SK-N-MC (cell line): ENCODE measurements around the gene CIB4.

Experiments
- EZH2 ChIP-seq: fragments of 200-600 bp; sonication (generic); IDR thresholded peaks from one replicate; pipeline ENCODE4 v1.6.1; 2017; ENCODE audit warnings: antibody characterized with exemption
- FOXP2 ChIP-seq: optimal IDR thresholded peaks from 2 replicates; pipeline ENCODE3; 2011; ENCODE audit warnings: mild to moderate bottlenecking, moderate library complexity; ENCODE audit not compliant: insufficient read depth; ENCODE audit errors: extremely low read length, control extremely low read depth
- POLR2AphosphoS5 ChIP-seq: IDR thresholded peaks from 2 replicates; pipeline ENCODE4 v1.6.1; 2012; ENCODE audit warnings: mild to moderate bottlenecking, low read depth, low read length, borderline replicate concordance

DNA sequence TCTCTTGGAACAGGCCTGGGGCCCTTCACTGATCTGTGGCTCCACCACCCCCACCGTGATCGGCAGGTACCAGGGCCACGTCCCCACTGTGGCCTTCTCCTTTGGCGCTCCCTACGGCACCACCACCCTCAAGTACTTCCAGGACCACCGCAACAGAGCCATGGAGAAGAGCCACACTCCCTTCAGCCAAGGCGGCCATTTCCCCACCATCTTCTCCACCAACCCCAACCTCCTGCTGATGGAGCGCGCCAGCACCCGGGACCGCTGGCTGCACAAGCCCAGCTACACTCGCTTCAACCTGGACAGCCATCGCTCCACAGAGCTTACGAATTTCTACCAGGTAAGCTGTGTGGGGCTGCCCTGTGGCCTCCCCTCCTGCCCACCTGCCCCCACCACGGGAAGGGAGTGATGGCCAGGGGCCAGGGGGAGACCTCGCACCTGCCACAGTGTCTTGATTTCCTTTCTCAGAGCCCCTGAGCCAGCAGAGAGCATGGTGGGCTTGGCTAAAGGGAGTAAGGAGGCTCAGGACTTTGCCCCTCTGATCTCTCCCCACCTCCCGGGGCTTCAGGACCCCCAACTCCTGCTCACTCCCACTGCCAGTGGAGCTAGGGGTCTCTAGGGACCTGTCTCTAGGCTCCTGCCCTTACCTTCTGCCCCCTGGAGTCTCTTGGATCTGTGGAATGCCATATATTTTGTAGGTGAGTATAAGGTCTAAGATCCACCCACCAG, 65.2 kb downstream of the CIB4 start:
- TF ChIP-seq POLR2AphosphoS5 (no peak), EZH2 (no peak), FOXP2 (no peak)
